HCT116 (cell line): ENCODE measurements around the gene TMEM217. TPM values are rescaled to one million over a fixed set of nuclear protein-coding genes. Genes with fewer than 3 reads are reported as not detected.

Experiments used
- ATAC-seq: fragments of 200-7000 bp; cut with Tn5 transposase; 2 replicates; pipeline ENCODE4 v1.9.1; 2020; ENCODE audit warnings: mild to moderate bottlenecking, moderate library complexity
- BruUV-seq: library from RNA; stranded (reverse); fragments of 400-500 nt; replicated peaks from 2 replicates; lab custom pipeline; 2021; lab: Mats Ljungman, UMichigan
- CTCF ChIA-PET: fragments of 300-600 bp; sonication (Branson Sonifier 250); formaldehyde crosslinking; loops from one replicate; lab custom pipeline; 2021; ENCODE audit warnings: antibody characterized with exemption; lab: Charles Lee
- POLR2A ChIA-PET: fragments of 300-600, 350-600 bp; sonication (Branson Sonifier 250); formaldehyde crosslinking; loops from one replicate; lab custom pipeline; 2021; ENCODE audit warnings: antibody characterized with exemption; lab: Charles Lee
- RAD21 ChIA-PET, 2 experiments: fragments of 300-600 bp; sonication (Branson Sonifier 250); formaldehyde crosslinking; loops; one replicate each; lab custom pipeline; 2023; ENCODE audit warnings: low total read pairs in 2 of 2; ENCODE audit not compliant: uncharacterized antibody in 2 of 2, unreplicated experiment in 2 of 2, low non-redundant PET in 1 of 2; lab: Charles Lee
- DNase-seq: peaks from one replicate; pipeline ENCODE4 v3.0.0-alpha.2; 2010; ENCODE audit warnings: low read depth, low spot score
- H2AFZ ChIP-seq: fragments of 200-600 bp; shearing (Covaris generic), sonication (generic); 2 replicates; pipeline ENCODE4 v1.6.1; 2017; ENCODE audit warnings: low read depth, mixed run types, mixed read lengths, antibody characterized with exemption, low read length; ENCODE audit not compliant: poor library complexity, severe bottlenecking
- H3K27ac ChIP-seq: 2 replicates; pipeline ENCODE4 v1.5.1; 2012; ENCODE audit warnings: low read depth, low read length
- H3K27me3 ChIP-seq: fragments of 200-600 bp; sonication (generic); 2 replicates; pipeline ENCODE4 v1.6.1; 2016; ENCODE audit warnings: mixed run types, low read length, mixed read lengths; ENCODE audit not compliant: insufficient read depth
- H3K36me3 ChIP-seq, 2 experiments: fragments of 200-500 bp in 1 of 2; fragments of 200-600 bp in 1 of 2; sonication (Bioruptor generic) in 1 of 2; sonication (generic) in 1 of 2; 2 replicates each; pipeline versions ENCODE4 v1.5.1 to v1.6.1; 2014 to 2016; ENCODE audit warnings: low read length in 2 of 2, inconsistent platforms in 1 of 2, mixed read lengths in 1 of 2, mixed run types in 1 of 2; ENCODE audit not compliant: insufficient read depth in 2 of 2, control insufficient read depth in 1 of 2
- H3K4me1 ChIP-seq, 2 experiments: fragments of 200-600 bp in 1 of 2; sonication (generic) in 1 of 2; 2 replicates each; pipeline versions ENCODE4 v1.5.1 to v1.6.1; 2012 to 2017; ENCODE audit warnings: low read length in 2 of 2, inconsistent platforms in 1 of 2, mild to moderate bottlenecking in 1 of 2, mixed read lengths in 1 of 2, mixed run types in 1 of 2, moderate library complexity in 1 of 2; ENCODE audit not compliant: insufficient read depth in 2 of 2, control insufficient read depth in 1 of 2
- H3K4me2 ChIP-seq: fragments of 200-600 bp; sonication (generic); 2 replicates; pipeline ENCODE4 v1.6.1; 2017; ENCODE audit warnings: mixed run types, low read length, mixed read lengths
- H3K4me3 ChIP-seq, 2 experiments: fragments of 200-600 bp in 1 of 2; sonication (generic) in 1 of 2; replicated peaks in 1 of 2; 2 replicates each; pipeline ENCODE4 v1.5.1; 2011 to 2016; ENCODE audit warnings: low read length in 2 of 2, control low read depth in 1 of 2, low read depth in 1 of 2, mild to moderate bottlenecking in 1 of 2, mixed read lengths in 1 of 2, mixed run types in 1 of 2
- H3K79me2 ChIP-seq: fragments of 200-600 bp; sonication (generic); 2 replicates; pipeline ENCODE4 v1.6.1; 2017; ENCODE audit warnings: mild to moderate bottlenecking, mixed run types, low read length, moderate library complexity, mixed read lengths; ENCODE audit not compliant: insufficient read depth
- H3K9ac ChIP-seq: fragments of 200-600 bp; sonication (generic); 2 replicates; pipeline ENCODE4 v1.6.1; 2016; ENCODE audit warnings: low read length, mixed read lengths
- H3K9me2 ChIP-seq: fragments of 200-600 bp; sonication (generic), shearing (Covaris generic); 2 replicates; pipeline ENCODE4 v1.6.1; 2017; ENCODE audit warnings: mixed run types, mild to moderate bottlenecking, moderate library complexity; ENCODE audit not compliant: insufficient read depth
- H3K9me3 ChIP-seq, 2 experiments: fragments of 200-500 bp in 1 of 2; fragments of 200-600 bp in 1 of 2; sonication (Bioruptor generic) in 1 of 2; sonication (generic) in 1 of 2; 2 replicates each; pipeline ENCODE4 v1.6.1; 2014 to 2017; ENCODE audit warnings: low read length in 2 of 2, mixed read lengths in 2 of 2, inconsistent platforms in 1 of 2, low read depth in 1 of 2, mild to moderate bottlenecking in 1 of 2, mixed run types in 1 of 2, moderate library complexity in 1 of 2; ENCODE audit not compliant: control insufficient read depth in 1 of 2, insufficient read depth in 1 of 2
- H4K20me1 ChIP-seq: fragments of 200-600 bp; sonication (generic), shearing (Covaris generic); 2 replicates; pipeline ENCODE4 v1.6.1; 2017; ENCODE audit warnings: mixed run types, mild to moderate bottlenecking, moderate library complexity; ENCODE audit not compliant: insufficient read depth
- CBX3 ChIP-seq: IDR thresholded peaks from 2 replicates; pipeline ENCODE4 v1.6.1; 2012; ENCODE audit warnings: low read depth
- POLR2A ChIP-seq: IDR thresholded peaks from 2 replicates; pipeline ENCODE4 v1.7.0; 2011; ENCODE audit warnings: borderline replicate concordance; ENCODE audit not compliant: insufficient read depth, insufficient read length; ENCODE audit errors: extremely low read depth
- TCF7L2 ChIP-seq: IDR thresholded peaks from 2 replicates; pipeline ENCODE4 v1.7.0; 2011; ENCODE audit warnings: borderline replicate concordance, inconsistent platforms; ENCODE audit not compliant: insufficient read depth, insufficient read length; ENCODE audit errors: extremely low read depth
- YY1 ChIP-seq: IDR thresholded peaks from 2 replicates; pipeline ENCODE4 v1.6.1; 2011; ENCODE audit warnings: low read length, low read depth, moderate library complexity, mild to moderate bottlenecking; ENCODE audit not compliant: insufficient replicate concordance; ENCODE audit errors: extremely low read depth
- ZBTB33 ChIP-seq: IDR thresholded peaks from 2 replicates; pipeline ENCODE4 v1.6.1; 2011; ENCODE audit warnings: mild to moderate bottlenecking, low read length, moderate library complexity; ENCODE audit not compliant: insufficient replicate concordance; ENCODE audit errors: extremely low read depth
- ZFX ChIP-seq: fragments of 450-650 bp; IDR thresholded peaks from 2 replicates; pipeline ENCODE4 v1.6.1; 2017
- intact Hi-C: fragments of 100-400 bp; cut with micrococcal nuclease; formaldehyde crosslinking; loops from 2 replicates; pipeline ENCODE4 v1.10.0; 2022
- total RNA-seq: library from RNA; stranded (reverse); gene quantifications from one replicate; pipeline ENCODE4 v1.2.1, GENCODE V29; 2021; ENCODE audit not compliant: unreplicated experiment

The TMEM217 gene
- total RNA-seq, 1 experiment from 2014 or later: 0.98 TPM

- ChIA-PET CTCF (interaction anchor here (1.3 kb wide), 1 partner anchor 156 kb away, joined by 5 read pairs; no protein-coding TSS in a partner anchor), POLR2A (interaction anchor here (1.5 kb wide), 1 partner anchor 62 kb away, joined by 3 read pairs; no protein-coding TSS in a partner anchor), RAD21 (interaction anchor here in 1 of 2 experiments (0.6 kb wide), 1 partner anchor 149 kb away, joined by 5 read pairs; no protein-coding TSS in a partner anchor)
- BruUV-seq: no TSS peak
- Histone ChIP-seq H3K4me2 (no peak overlapping the region), H3K4me3 (no peak overlapping the region), H3K4me1 (peaks cover 2 to 3% of the 10 kb centered on the region in 2 experiments; a peak in 2 of 4 replicates), H3K27ac (no peak overlapping the region), H3K9me3 (no peaks in the 10 kb centered on the region), H3K9ac (no peak overlapping the region), H4K20me1 (peaks cover 3% of the 10 kb centered on the region; the same call in 1 of the 2 replicates), H3K79me2 (peaks cover 5% of the 10 kb centered on the region; the same call in 1 of the 2 replicates), H3K27me3 (no peaks in the 10 kb centered on the region), H3K9me2 (no peaks in the 10 kb centered on the region), H3K36me3 (peaks cover 24 to 26% of the 10 kb centered on the region in 2 experiments; a peak in 3 of 4 replicates), H2AFZ (no peak overlapping the region)
- TF ChIP-seq TCF7L2 (no peak), ZBTB33 (no peak), POLR2A (no peak), YY1 (no peak), ZFX (no peak), CBX3 (no peak)
- DNase-seq: no peak
- no peak for ATAC-seq
- intact Hi-C loops: no loop called here
Observed at GRCh38 chr6:37177077-37177934, 80.6 kb downstream of the TMEM217 start.
